GM12891 (cell line): ENCODE measurements around the gene LRRC1.
"Not testable (repeated sequence)": the region's sequence is repeated elsewhere in the genome, so short reads cannot be mapped to it uniquely, and the experiment has no call there.

Experiments used
- DNase-seq: peaks from one replicate; pipeline ENCODE4 v3.0.0; 2011; ENCODE audit warnings: low spot score; ENCODE audit not compliant: insufficient read length
- FAIRE-seq: peaks from 2 replicates; lab custom pipeline; 2011; peaks lifted over from hg19 to GRCh38; lab: Jason Lieb, UNC
- PAX5 ChIP-seq: IDR thresholded peaks from 2 replicates; pipeline ENCODE4 v1.6.1; 2011; ENCODE audit warnings: low read length, moderate library complexity, mild to moderate bottlenecking; ENCODE audit not compliant: insufficient read depth, severe bottlenecking
- POLR2A ChIP-seq: IDR thresholded peaks from 2 replicates; pipeline ENCODE4 v1.6.1; 2011; ENCODE audit warnings: low read depth, low read length, control low read depth
- POLR2AphosphoS5 ChIP-seq: IDR thresholded peaks from 2 replicates; pipeline ENCODE4 v1.6.1; 2011; ENCODE audit warnings: low read depth, low read length, control low read depth
- POU2F2 ChIP-seq: IDR thresholded peaks from 2 replicates; pipeline ENCODE4 v1.6.1; 2011; ENCODE audit warnings: low read depth, mild to moderate bottlenecking, control low read depth, low read length, moderate library complexity
- SPI1 ChIP-seq: IDR thresholded peaks from 2 replicates; pipeline ENCODE4 v1.6.1; 2011; ENCODE audit warnings: low read depth, low read length, control low read depth
- TAF1 ChIP-seq: IDR thresholded peaks from 2 replicates; pipeline ENCODE4 v1.6.1; 2011; ENCODE audit warnings: low read depth, low read length, control low read depth

Gene LRRC1

GRCh38 chr6:53761036-53761435 is 33.8 kb upstream of the LRRC1 start:
- no peak for TF ChIP-seq SPI1
- TF ChIP-seq POLR2AphosphoS5, result no peak
- no peak for TF ChIP-seq POU2F2
- no peak for TF ChIP-seq PAX5
- no peak for TF ChIP-seq TAF1
- TF ChIP-seq POLR2A, result no peak
- no peak for FAIRE-seq
- DNase-seq, result no peak

- TF ChIP-seq PAX5, result no peak
- no peak for TF ChIP-seq POLR2A
- no peak for TF ChIP-seq POLR2AphosphoS5
- TF ChIP-seq TAF1, result no peak
- TF ChIP-seq SPI1, result no peak
- no peak for TF ChIP-seq POU2F2
- no peak for DNase-seq
- FAIRE-seq, result no peak
Observed at GRCh38 chr6:53765270-53765669, 29.5 kb upstream of the LRRC1 start.

GRCh38 chr6:53766930-53767329 is 27.9 kb upstream of the LRRC1 start:
- FAIRE-seq, result no peak

GRCh38 chr6:53767941-53768340 is 26.9 kb upstream of the LRRC1 start:
- DNase-seq, result no peak
- no peak for FAIRE-seq
- no peak for TF ChIP-seq SPI1
- no peak for TF ChIP-seq PAX5
- no peak for TF ChIP-seq TAF1
- TF ChIP-seq POU2F2, result no peak
- TF ChIP-seq POLR2A, result no peak
- TF ChIP-seq POLR2AphosphoS5, result no peak

More at GRCh38 chr6:53766930-53767329, 27.9 kb upstream of the LRRC1 start:
- TF ChIP-seq POU2F2 (no peak), POLR2AphosphoS5 (no peak), POLR2A (no peak), SPI1 (no peak), TAF1 (no peak), PAX5 (no peak)
- DNase-seq, result no peak

- no peak for TF ChIP-seq POLR2A
- no peak for TF ChIP-seq PAX5
- TF ChIP-seq POU2F2, result no peak
- no peak for TF ChIP-seq POLR2AphosphoS5
- no peak for TF ChIP-seq SPI1
- no peak for TF ChIP-seq TAF1
- DNase-seq (no peak), FAIRE-seq (no peak)
Observed at GRCh38 chr6:53768636-53769035, 26.2 kb upstream of the LRRC1 start.

GRCh38 chr6:53770780-53771249 is 24.0 kb upstream of the LRRC1 start:
- FAIRE-seq (no peak), DNase-seq (no peak)
- no peak for TF ChIP-seq POLR2A
- TF ChIP-seq SPI1, result no peak

- no peak for TF ChIP-seq POU2F2
- no peak for TF ChIP-seq POLR2A
- TF ChIP-seq TAF1, result no peak
- TF ChIP-seq PAX5, result no peak
- no peak for TF ChIP-seq POLR2AphosphoS5
- TF ChIP-seq SPI1, result no peak
- DNase-seq (no peak), FAIRE-seq (peak; percentile 23)
Observed at GRCh38 chr6:53771785-53772624, 22.8 kb upstream of the LRRC1 start.

GRCh38 chr6:53773044-53773696 is 21.6 kb upstream of the LRRC1 start:
- FAIRE-seq, result no peak

GRCh38 chr6:53776152-53776551 is 18.7 kb upstream of the LRRC1 start:
- not testable (repeated sequence) for FAIRE-seq, DNase-seq

More at GRCh38 chr6:53773044-53773696, 21.6 kb upstream of the LRRC1 start:
- TF ChIP-seq POLR2A (no peak), PAX5 (no peak), POLR2AphosphoS5 (no peak)
- DNase-seq, result no peak

GRCh38 chr6:53784991-53785390 is 9.8 kb upstream of the LRRC1 start:
- not testable (repeated sequence) for FAIRE-seq, DNase-seq

- FAIRE-seq, result no peak
- TF ChIP-seq POLR2A, result no peak
- TF ChIP-seq POLR2AphosphoS5, result no peak
- no peak for TF ChIP-seq POU2F2
- no peak for TF ChIP-seq TAF1
- no peak for TF ChIP-seq SPI1
- no peak for TF ChIP-seq PAX5
Observed at GRCh38 chr6:53786832-53787231, 8.0 kb upstream of the LRRC1 start.

More at GRCh38 chr6:53786832-53787231, 8.0 kb upstream of the LRRC1 start:
- no peak for DNase-seq
